Stimulated activated naive CD8-positive, alpha-beta T cell treated with anti-CD3 and anti-CD28 coated beads, Interleukin-15, amount 100 ng/mL, for 72 hours (primary cell): ENCODE measurements around the gene COPS3.
A peak's percentile ranks its signal among the peaks of the same experiment; 100 is the strongest.
"Not testable (repeated sequence)": the region's sequence is repeated elsewhere in the genome, so short reads cannot be mapped to it uniquely, and the experiment has no call there.

Source experiments
- ATAC-seq: fragments of 150-1000 bp; cut with Tn5 transposase; 2 replicates; pipeline ENCODE4 v1.10.0; 2021; ENCODE audit warnings: mild to moderate bottlenecking, moderate library complexity
- DNase-seq, 2 donors: peaks; one replicate each; pipeline ENCODE4 v3.0.0; 2021 to 2022
- H3K27ac Mint-ChIP-seq, 2 donors: one replicate each; pipeline ENCODE4 v1.8.0; 2022; ENCODE audit warnings: mild to moderate bottlenecking in 2 of 2, mixed read lengths in 2 of 2, moderate library complexity in 2 of 2
- H3K27me3 Mint-ChIP-seq: one replicate; pipeline ENCODE4 v1.8.0; 2022; ENCODE audit warnings: mixed read lengths
- H3K4me1 Mint-ChIP-seq: one replicate; pipeline ENCODE4 v1.8.0; 2022; ENCODE audit warnings: mild to moderate bottlenecking, mixed read lengths
- H3K4me3 Mint-ChIP-seq, 2 donors: one replicate each; pipeline ENCODE4 v1.8.0; 2022; ENCODE audit warnings: mild to moderate bottlenecking in 2 of 2, mixed read lengths in 2 of 2, moderate library complexity in 1 of 2
- H3K9me3 Mint-ChIP-seq, 2 donors: one replicate each; pipeline ENCODE4 v1.8.0; 2022; ENCODE audit warnings: mixed read lengths in 2 of 2

Gene COPS3

DNA sequence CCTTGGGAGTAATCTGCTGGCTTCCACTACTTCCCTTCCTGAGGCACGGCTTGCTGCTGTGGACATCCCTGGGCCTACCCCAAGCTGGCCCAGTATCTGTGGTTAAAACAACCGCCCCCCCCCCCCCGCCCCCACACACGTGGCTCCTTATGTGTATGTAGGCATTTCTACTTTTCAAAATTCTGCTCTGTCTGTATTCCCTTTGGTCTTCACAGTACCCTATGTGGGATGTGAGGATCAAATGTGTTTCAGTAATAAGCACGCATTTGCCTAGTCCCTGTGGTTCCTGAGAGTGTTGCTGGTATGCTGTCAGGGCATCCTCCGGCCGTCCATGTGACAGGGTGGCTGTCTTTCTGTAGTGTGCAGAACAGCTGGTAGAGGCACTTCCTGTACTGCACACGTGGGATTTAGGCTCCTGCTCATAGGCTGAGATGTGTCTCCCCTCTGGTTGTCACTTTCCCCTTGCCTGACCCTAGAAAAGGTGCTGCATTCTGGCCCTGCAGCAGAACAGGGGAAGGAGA is 24.3 kb upstream of the COPS3 start:
- ATAC-seq: peak; percentile 81

GRCh38 chr17:17304521-17304985 is 23.5 kb upstream of the COPS3 start:
- H3K4me1 Mint-ChIP-seq: peaks cover 62% of the 10 kb centered on the region
- H3K27me3 Mint-ChIP-seq: no peaks in the 10 kb centered on the region
- peak overlapping the region; percentile 70 to 85 for H3K27ac Mint-ChIP-seq
- peak; percentile 70 for ATAC-seq
- peak; percentile 39 to 45 for DNase-seq
- peak overlapping the region; percentile 85 to 88 for H3K4me3 Mint-ChIP-seq
- no peaks in the 10 kb centered on the region for H3K9me3 Mint-ChIP-seq

More for the DNA sequence above, 24.3 kb upstream of the COPS3 start:
- peak overlapping the region; percentile 85 to 88 for H3K4me3 Mint-ChIP-seq
- H3K27ac Mint-ChIP-seq: peak overlapping the region in 1 of 2 donors; percentile 86
- no peaks in the 10 kb centered on the region for H3K9me3 Mint-ChIP-seq
- H3K27me3 Mint-ChIP-seq: no peaks in the 10 kb centered on the region
- peak; percentile 48 to 63 for DNase-seq
- peaks cover 58% of the 10 kb centered on the region for H3K4me1 Mint-ChIP-seq

- Mint-ChIP-seq H3K27ac (peak overlapping the region in 1 of 2 donors; percentile 70), H3K9me3 (no peaks in the 10 kb centered on the region), H3K27me3 (no peaks in the 10 kb centered on the region)
Measured at GRCh38 chr17:17303847-17304490, 22.9 kb upstream of the COPS3 start.

DNA sequence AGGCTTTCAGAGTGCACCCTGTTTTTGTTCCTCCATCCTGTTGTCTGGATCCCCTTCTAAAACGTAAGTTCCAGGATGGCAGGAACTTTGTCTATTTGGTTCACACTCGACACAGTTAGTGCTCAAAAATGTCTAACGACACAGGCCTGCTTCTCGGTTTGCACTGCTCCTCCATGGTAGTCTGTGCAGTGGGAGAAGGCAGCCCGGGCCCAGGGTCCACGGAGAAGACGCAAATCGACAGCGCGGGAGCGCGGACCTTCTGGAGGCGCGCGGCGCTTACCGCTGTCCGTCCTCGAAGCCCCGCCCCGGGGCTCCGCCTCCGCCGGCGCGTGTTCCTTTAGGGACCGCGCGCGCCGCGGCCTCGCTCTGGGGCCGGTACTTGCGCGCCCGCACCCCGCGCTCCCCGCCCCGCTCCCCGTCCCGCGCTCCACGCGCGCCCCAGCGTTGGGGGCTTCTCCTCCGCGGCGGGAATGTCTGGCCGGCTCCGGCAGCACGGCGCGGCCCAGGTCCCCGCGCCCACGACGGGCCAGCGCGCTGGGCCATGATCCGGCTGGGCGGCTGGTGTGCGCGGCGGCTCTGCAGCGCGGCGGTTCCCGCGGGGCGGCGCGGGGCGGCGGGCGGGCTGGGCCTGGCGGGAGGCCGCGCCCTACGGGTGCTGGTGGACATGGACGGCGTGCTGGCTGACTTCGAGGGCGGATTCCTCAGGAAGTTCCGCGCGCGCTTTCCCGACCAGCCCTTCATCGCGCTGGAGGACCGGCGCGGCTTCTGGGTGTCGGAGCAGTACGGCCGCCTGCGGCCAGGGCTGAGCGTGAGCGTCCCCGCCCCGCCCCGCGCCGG is 22.2 kb upstream of the COPS3 start, which contains the start of gene NT5M:
NT5M (plus strand) TSS at position 364 of the 837 bp plus-strand sequence; CDS start at position 542, 178 bp downstream.
- Mint-ChIP-seq H3K9me3 (peaks cover under 1 to 2% of the 10 kb centered on the region in 2 donors), H3K27me3 (no peaks in the 10 kb centered on the region), H3K4me3 (peak within 1 kb of the TSS; percentile 85 to 88), H3K4me1 (peaks cover 65% of the 10 kb centered on the region), H3K27ac (peak within 1 kb of the TSS in 1 of 2 donors; percentile 95)
- DNase-seq: peak; percentile 70 to 82
- ATAC-seq: peak; percentile 77

More at GRCh38 chr17:17303847-17304490, 22.9 kb upstream of the COPS3 start:
- peak overlapping the region; percentile 85 to 88 for H3K4me3 Mint-ChIP-seq
- DNase-seq (no peak), ATAC-seq (no peak)
- H3K4me1 Mint-ChIP-seq: peaks cover 59% of the 10 kb centered on the region

DNA sequence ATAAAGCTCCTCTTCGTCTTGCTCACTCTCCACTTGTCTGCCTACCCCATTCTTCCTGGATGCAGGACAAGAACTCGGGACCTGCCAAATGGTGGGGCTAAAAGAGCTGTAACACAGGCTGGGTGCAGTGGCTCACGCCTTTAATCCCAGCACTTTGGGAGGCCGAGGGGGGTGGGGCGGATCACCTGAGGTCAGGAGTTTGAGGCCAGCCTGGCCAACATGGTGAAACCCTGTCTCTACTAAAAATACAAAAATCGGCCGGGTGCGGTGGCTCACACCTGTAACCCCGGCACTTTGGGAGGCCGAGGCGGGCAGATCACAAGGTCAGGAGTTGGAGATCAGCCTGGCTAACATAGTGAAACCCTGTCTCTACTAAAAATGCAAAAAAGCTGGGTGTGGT is 20.6 kb upstream of the COPS3 start:
- H3K9me3 Mint-ChIP-seq, ATAC-seq, H3K27me3 Mint-ChIP-seq, H3K27ac Mint-ChIP-seq, DNase-seq: not testable (repeated sequence)
- Mint-ChIP-seq H3K4me3 (peak overlapping the region in 1 of 2 donors; percentile 15), H3K4me1 (peaks cover 79% of the 10 kb centered on the region)

GRCh38 chr17:17300624-17301568 is 19.9 kb upstream of the COPS3 start:
- Mint-ChIP-seq H3K27me3 (no peaks in the 10 kb centered on the region), H3K4me1 (peaks cover 80% of the 10 kb centered on the region), H3K9me3 (peaks cover 5 to 7% of the 10 kb centered on the region in 2 donors), H3K4me3 (peak overlapping the region; percentile 61 to 79), H3K27ac (peak overlapping the region in 1 of 2 donors; percentile 34)
- ATAC-seq (peak; percentile 51), DNase-seq (peak; percentile 47 to 56)

GRCh38 chr17:17298108-17298507 is 17.1 kb upstream of the COPS3 start:
- ATAC-seq (peak; percentile 59), DNase-seq (no peak)

GRCh38 chr17:17297217-17297616 is 16.2 kb upstream of the COPS3 start:
- H3K27me3 Mint-ChIP-seq: no peaks in the 10 kb centered on the region
- H3K27ac Mint-ChIP-seq: no peak overlapping the region
- peaks cover 54% of the 10 kb centered on the region for H3K4me1 Mint-ChIP-seq
- no peak overlapping the region for H3K4me3 Mint-ChIP-seq
- peaks cover 5 to 7% of the 10 kb centered on the region in 2 donors for H3K9me3 Mint-ChIP-seq
- DNase-seq (no peak), ATAC-seq (no peak)

More at GRCh38 chr17:17298108-17298507, 17.1 kb upstream of the COPS3 start:
- H3K4me3 Mint-ChIP-seq: peak overlapping the region in 1 of 2 donors; percentile 4
- peaks cover 5 to 7% of the 10 kb centered on the region in 2 donors for H3K9me3 Mint-ChIP-seq
- no peaks in the 10 kb centered on the region for H3K27me3 Mint-ChIP-seq
- H3K4me1 Mint-ChIP-seq: peaks cover 63% of the 10 kb centered on the region
- no peak overlapping the region for H3K27ac Mint-ChIP-seq

GRCh38 chr17:17295141-17295540 is 14.1 kb upstream of the COPS3 start:
- H3K27ac Mint-ChIP-seq: no peak overlapping the region
- no peaks in the 10 kb centered on the region for H3K27me3 Mint-ChIP-seq
- no peak overlapping the region for H3K4me3 Mint-ChIP-seq
- peaks cover 34% of the 10 kb centered on the region for H3K4me1 Mint-ChIP-seq
- peaks cover 5 to 7% of the 10 kb centered on the region in 2 donors for H3K9me3 Mint-ChIP-seq
- DNase-seq (no peak), ATAC-seq (no peak)

DNA sequence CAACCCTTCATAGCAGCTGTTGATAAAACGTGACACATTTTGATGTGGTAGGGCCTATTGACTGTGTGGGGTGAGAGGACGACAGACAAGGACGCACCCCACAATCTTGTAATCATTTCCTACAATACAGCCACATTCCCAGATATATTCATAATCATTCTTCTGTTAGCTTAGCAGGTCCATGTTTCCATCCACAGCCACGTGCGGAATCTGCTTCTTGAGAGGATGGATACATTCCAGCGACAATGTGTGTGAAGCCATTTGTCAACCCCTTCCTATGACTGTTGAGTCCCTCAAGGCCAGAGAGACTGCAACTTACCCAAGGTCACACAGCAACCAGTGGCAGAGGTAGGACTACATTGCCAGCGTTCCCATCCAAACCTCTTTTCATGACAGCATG is 8.7 kb upstream of the COPS3 start:
- H3K27me3 Mint-ChIP-seq: no peaks in the 10 kb centered on the region
- no peak overlapping the region for H3K27ac Mint-ChIP-seq
- H3K4me1 Mint-ChIP-seq: no peaks in the 10 kb centered on the region
- no peak for ATAC-seq
- no peak for DNase-seq
- no peak overlapping the region for H3K4me3 Mint-ChIP-seq
- no peaks in the 10 kb centered on the region for H3K9me3 Mint-ChIP-seq

GRCh38 chr17:17289086-17289485 is 8.0 kb upstream of the COPS3 start:
- Mint-ChIP-seq H3K27me3 (no peaks in the 10 kb centered on the region), H3K4me1 (no peaks in the 10 kb centered on the region), H3K9me3 (no peaks in the 10 kb centered on the region), H3K4me3 (no peak overlapping the region), H3K27ac (no peak overlapping the region)
- no peak for ATAC-seq
- no peak for DNase-seq

GRCh38 chr17:17285951-17286350 is 4.9 kb upstream of the COPS3 start:
- ATAC-seq (no peak), DNase-seq (no peak)
- peaks cover 13% of the 10 kb centered on the region for H3K4me1 Mint-ChIP-seq
- no peak overlapping the region for H3K4me3 Mint-ChIP-seq
- H3K27ac Mint-ChIP-seq: no peak overlapping the region
- no peaks in the 10 kb centered on the region for H3K9me3 Mint-ChIP-seq
- no peaks in the 10 kb centered on the region for H3K27me3 Mint-ChIP-seq

- H3K27me3 Mint-ChIP-seq: no peaks in the 10 kb centered on the region
- H3K4me3 Mint-ChIP-seq: peak overlapping the region; percentile 83 to 96
- no peak for ATAC-seq
- no peaks in the 10 kb centered on the region for H3K9me3 Mint-ChIP-seq
- peaks cover 41% of the 10 kb centered on the region for H3K4me1 Mint-ChIP-seq
- no peak for DNase-seq
- H3K27ac Mint-ChIP-seq: peak overlapping the region; percentile 77 to 79
Measured at GRCh38 chr17:17279316-17279715, 1.7 kb downstream of the COPS3 start.

DNA sequence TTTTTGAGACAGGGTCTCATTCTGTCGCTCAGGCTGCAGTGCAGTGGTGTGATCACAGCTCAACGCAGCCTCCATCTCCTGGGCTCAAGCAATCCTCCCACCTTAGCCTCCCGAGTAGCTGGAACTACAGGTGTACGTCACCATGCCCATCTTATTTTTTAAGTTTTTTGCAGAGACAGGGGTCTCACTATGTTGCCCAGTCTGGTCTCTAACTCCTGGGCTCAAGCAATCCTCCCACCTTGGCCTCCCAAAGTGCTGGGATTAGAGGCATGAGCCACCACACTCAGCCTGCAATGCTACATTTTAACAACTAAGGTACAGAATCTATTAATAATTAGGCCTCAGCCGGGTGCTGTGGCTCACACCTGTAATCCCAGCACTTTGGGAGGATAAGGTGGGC is 3.6 kb downstream of the COPS3 start:
- not testable (repeated sequence) for H3K9me3 Mint-ChIP-seq, ATAC-seq, H3K27me3 Mint-ChIP-seq, DNase-seq, H3K4me3 Mint-ChIP-seq
- Mint-ChIP-seq H3K4me1 (peaks cover 40% of the 10 kb centered on the region), H3K27ac (peak overlapping the region in 1 of 2 donors; percentile 48)

GRCh38 chr17:17275971-17276370 is 5.1 kb downstream of the COPS3 start:
- no peak for ATAC-seq
- H3K4me1 Mint-ChIP-seq: peaks cover 28% of the 10 kb centered on the region
- no peak overlapping the region for H3K4me3 Mint-ChIP-seq
- no peak for DNase-seq
- peak overlapping the region in 1 of 2 donors; percentile 2 for H3K27ac Mint-ChIP-seq
- no peaks in the 10 kb centered on the region for H3K9me3 Mint-ChIP-seq
- H3K27me3 Mint-ChIP-seq: no peaks in the 10 kb centered on the region
